Measurements from ENCODE around the gene HAO1.

GRCh38 chr20:7943891-7944290 lies 3.6 kb upstream of the HAO1 start:
- no peak for TF ChIP-seq POLR2A (IDR thresholded peaks at IDR 0.05; ENCODE audit: low read depth, low read length)
- no peak for TF ChIP-seq POLR2AphosphoS5 (IDR thresholded peaks at IDR 0.05; ENCODE audit: low read depth, low read length)
- TF ChIP-seq TAF1 (IDR thresholded peaks at IDR 0.05; ENCODE audit: low read depth, low read length) = no peak

Measured in GM12891 (cell line).